ENCODE data around the gene GYS1.
A peak's percentile ranks its signal among the peaks of the same experiment; 100 is the strongest.

The GYS1 gene

GRCh38 chr19:48992581-48993174 lies 431 bp downstream of the GYS1 start:
- Histone ChIP-seq H2AFZ (ENCODE audit: low read depth, low read length) (0 out of 2 replicates have a peak overlapping the region, but pooled peaks have one; percentile 4), H3K4me1 (ENCODE audit: low read length) (peaks cover 16% of the 10 kb centered on the region), H4K20me1 (ENCODE audit: insufficient read depth, low read length) (peaks cover 7% of the 10 kb centered on the region; the same call in 1 of the 2 replicates), H3K4me2 (ENCODE audit: low read length) (peak overlapping the region; percentile 93), H3K27me3 (ENCODE audit: low read depth, low read length) (no peaks in the 10 kb centered on the region), H3K79me2 (ENCODE audit: low read length) (peaks cover 60% of the 10 kb centered on the region), H3K4me3 (ENCODE audit: low read length) (peak overlapping the region; percentile 85), H3K36me3 (replicated peaks; ENCODE audit: low read depth, low read length) (peaks cover 12% of the 10 kb centered on the region), H3K9me3 (ENCODE audit: insufficient read depth, low read length) (no peaks in the 10 kb centered on the region), H3K27ac (ENCODE audit: low read length) (peak overlapping the region; percentile 43), H3K9ac (ENCODE audit: low read length) (peak overlapping the region; percentile 84)
- TF ChIP-seq EZH2phosphoT487 (IDR thresholded peaks at IDR 0.05; ENCODE audit: low read depth) = no peak
- no peak for TF ChIP-seq CTCF (IDR thresholded peaks at IDR 0.05; ENCODE audit: low read depth, low read length)

GRCh38 chr19:48991873-48992580 lies 1.1 kb downstream of the GYS1 start:
- Histone ChIP-seq H3K4me1 (ENCODE audit: low read length) (peaks cover 16% of the 10 kb centered on the region), H3K4me3 (ENCODE audit: low read length) (peak overlapping the region; percentile 85), H3K9me3 (ENCODE audit: insufficient read depth, low read length) (no peaks in the 10 kb centered on the region), H2AFZ (ENCODE audit: low read depth, low read length) (no peak overlapping the region), H3K9ac (ENCODE audit: low read length) (peak overlapping the region; percentile 84), H3K27ac (ENCODE audit: low read length) (peak overlapping the region; percentile 43), H3K4me2 (ENCODE audit: low read length) (peak overlapping the region; percentile 93), H3K36me3 (replicated peaks; ENCODE audit: low read depth, low read length) (peaks cover 14% of the 10 kb centered on the region), H4K20me1 (ENCODE audit: insufficient read depth, low read length) (peaks cover 6% of the 10 kb centered on the region; the same call in 1 of the 2 replicates), H3K27me3 (ENCODE audit: low read depth, low read length) (no peaks in the 10 kb centered on the region), H3K79me2 (ENCODE audit: low read length) (peaks cover 54% of the 10 kb centered on the region)
- TF ChIP-seq CTCF (IDR thresholded peaks at IDR 0.05; ENCODE audit: low read depth, low read length) (no peak), EZH2phosphoT487 (IDR thresholded peaks at IDR 0.05; ENCODE audit: low read depth) (no peak)

GRCh38 chr19:48991011-48991609 lies 2.0 kb downstream of the GYS1 start:
- H2AFZ ChIP-seq (ENCODE audit: low read depth, low read length) = no peak overlapping the region
- H3K27ac ChIP-seq (ENCODE audit: low read length) = no peak overlapping the region
- peaks cover 45% of the 10 kb centered on the region for H3K79me2 ChIP-seq (ENCODE audit: low read length)
- no peak overlapping the region for H3K4me2 ChIP-seq (ENCODE audit: low read length)
- no peak overlapping the region for H3K9ac ChIP-seq (ENCODE audit: low read length)
- H4K20me1 ChIP-seq (ENCODE audit: insufficient read depth, low read length) = peaks cover 6% of the 10 kb centered on the region; the same call in 1 of the 2 replicates
- H3K9me3 ChIP-seq (ENCODE audit: insufficient read depth, low read length) = no peaks in the 10 kb centered on the region
- H3K36me3 ChIP-seq (replicated peaks; ENCODE audit: low read depth, low read length) = peaks cover 18% of the 10 kb centered on the region
- TF ChIP-seq EZH2phosphoT487 (IDR thresholded peaks at IDR 0.05; ENCODE audit: low read depth) (no peak), CTCF (IDR thresholded peaks at IDR 0.05; ENCODE audit: low read depth, low read length) (no peak)
- no peaks in the 10 kb centered on the region for H3K27me3 ChIP-seq (ENCODE audit: low read depth, low read length)
- H3K4me3 ChIP-seq (ENCODE audit: low read length) = no peak overlapping the region
- H3K4me1 ChIP-seq (ENCODE audit: low read length) = peaks cover 16% of the 10 kb centered on the region

- peaks cover 6% of the 10 kb centered on the region; the same call in 1 of the 2 replicates for H4K20me1 ChIP-seq (ENCODE audit: insufficient read depth, low read length)
- TF ChIP-seq EZH2phosphoT487 (IDR thresholded peaks at IDR 0.05; ENCODE audit: low read depth) (no peak), CTCF (IDR thresholded peaks at IDR 0.05; ENCODE audit: low read depth, low read length) (no peak)
- no peaks in the 10 kb centered on the region for H3K9me3 ChIP-seq (ENCODE audit: insufficient read depth, low read length)
- H3K36me3 ChIP-seq (replicated peaks; ENCODE audit: low read depth, low read length) = peaks cover 24% of the 10 kb centered on the region
- H3K79me2 ChIP-seq (ENCODE audit: low read length) = peaks cover 38% of the 10 kb centered on the region
- H3K9ac ChIP-seq (ENCODE audit: low read length) = no peak overlapping the region
- no peak overlapping the region for H2AFZ ChIP-seq (ENCODE audit: low read depth, low read length)
- H3K4me3 ChIP-seq (ENCODE audit: low read length) = no peak overlapping the region
- H3K4me1 ChIP-seq (ENCODE audit: low read length) = peaks cover 16% of the 10 kb centered on the region
- H3K27me3 ChIP-seq (ENCODE audit: low read depth, low read length) = no peaks in the 10 kb centered on the region
- H3K4me2 ChIP-seq (ENCODE audit: low read length) = no peak overlapping the region
- no peak overlapping the region for H3K27ac ChIP-seq (ENCODE audit: low read length)
Observed at GRCh38 chr19:48990400-48990799, 2.7 kb downstream of the GYS1 start.
